HepG2 (cell line): ENCODE measurements around the gene MIA3. TPM values are rescaled to one million over a fixed set of nuclear protein-coding genes. Genes with fewer than 3 reads are reported as not detected.

ENCODE experiments used
- ARNT ChIP-seq: fragments of 450-650 bp; IDR thresholded peaks from 2 replicates; pipeline ENCODE4 v1.6.1; 2017
- ATF4 ChIP-seq, 2 experiments: fragments of 450-650 bp in 1 of 2; sonication (generic) in 1 of 2; formaldehyde crosslinking; IDR thresholded peaks; 2 replicates each; pipeline versions ENCODE4 v1.5.0 to v1.8.0; 2020 to 2022; ENCODE audit warnings: mild to moderate bottlenecking in 1 of 2, missing genetic modification reagents in 1 of 2
- CAMTA2 ChIP-seq: sonication (generic); formaldehyde crosslinking; IDR thresholded peaks from 2 replicates; pipeline ENCODE4 v1.4.0; 2020; ENCODE audit warnings: mild to moderate bottlenecking, missing genetic modification reagents, borderline replicate concordance
- DBP ChIP-seq: sonication (generic); formaldehyde crosslinking; IDR thresholded peaks from 2 replicates; pipeline ENCODE4 v1.4.0; 2020; ENCODE audit warnings: missing genetic modification reagents; ENCODE audit errors: not compliant biosample characterization
- EHMT2 ChIP-seq: fragments of 200-600 bp; sonication (generic); IDR thresholded peaks from 2 replicates; pipeline ENCODE4 v1.7.0; 2017; ENCODE audit warnings: antibody characterized with exemption, low read depth, low read length, borderline replicate concordance
- GPN1 ChIP-seq: sonication (generic); formaldehyde crosslinking; IDR thresholded peaks from 2 replicates; pipeline ENCODE4 v1.5.1; 2020; ENCODE audit warnings: missing genetic modification reagents, borderline replicate concordance
- HBP1 ChIP-seq: IDR thresholded peaks from 2 replicates; pipeline ENCODE4 v1.6.1; 2016; ENCODE audit warnings: low read depth, control low read depth
- HNF4A ChIP-seq: sonication (generic); formaldehyde crosslinking; IDR thresholded peaks from 2 replicates; pipeline ENCODE4 v1.4.0; 2020; ENCODE audit warnings: missing genetic modification reagents
- HOXA5 ChIP-seq: sonication (generic); formaldehyde crosslinking; IDR thresholded peaks from 2 replicates; pipeline ENCODE4 v1.4.0; 2020; ENCODE audit warnings: missing genetic modification reagents
- KLF13 ChIP-seq: sonication (generic); formaldehyde crosslinking; IDR thresholded peaks from 2 replicates; pipeline ENCODE4 v1.4.0; 2020; ENCODE audit warnings: mild to moderate bottlenecking, missing genetic modification reagents
- NKX3-1 ChIP-seq: sonication (generic); formaldehyde crosslinking; IDR thresholded peaks from 2 replicates; pipeline ENCODE4 v1.5.0; 2020; ENCODE audit warnings: missing genetic modification reagents
- NONO ChIP-seq, 2 experiments: fragments of 450-650 bp in 1 of 2; sonication (generic) in 1 of 2; formaldehyde crosslinking in 1 of 2; IDR thresholded peaks in 1 of 2; conservative IDR thresholded peaks in 1 of 2; 2 replicates each; pipeline versions ENCODE4 v1.6.1 to v1.8.0; 2017 to 2022; ENCODE audit warnings: mild to moderate bottlenecking in 1 of 2, missing genetic modification reagents in 1 of 2, moderate library complexity in 1 of 2
- RXRB ChIP-seq: IDR thresholded peaks from 2 replicates; pipeline ENCODE4 v1.6.1; 2016; ENCODE audit warnings: borderline replicate concordance, missing genetic modification reagents, missing compliant biosample characterization
- ZBTB49 ChIP-seq: sonication (generic); formaldehyde crosslinking; IDR thresholded peaks from 2 replicates; pipeline ENCODE4 v1.4.0; 2020; ENCODE audit warnings: missing genetic modification reagents, borderline replicate concordance
- ZNF251 ChIP-seq: sonication (generic); formaldehyde crosslinking; IDR thresholded peaks from 2 replicates; pipeline ENCODE4 v1.9.0; 2021; ENCODE audit warnings: mild to moderate bottlenecking, missing genetic modification reagents
- ZNF253 ChIP-seq: sonication (generic); formaldehyde crosslinking; IDR thresholded peaks from 2 replicates; pipeline ENCODE4 v1.8.0; 2022; ENCODE audit warnings: mild to moderate bottlenecking, missing genetic modification reagents, borderline replicate concordance
- ZNF256 ChIP-seq: sonication (generic); formaldehyde crosslinking; conservative IDR thresholded peaks from 2 replicates; pipeline ENCODE4 v1.4.0; 2020; ENCODE audit warnings: missing genetic modification reagents
- ZNF354B ChIP-seq: sonication (generic); formaldehyde crosslinking; IDR thresholded peaks from 2 replicates; pipeline ENCODE4 v1.8.0; 2022; ENCODE audit warnings: mild to moderate bottlenecking, missing genetic modification reagents
- ZNF547 ChIP-seq: sonication (generic); formaldehyde crosslinking; IDR thresholded peaks from 2 replicates; pipeline ENCODE4 v1.5.1; 2020; ENCODE audit warnings: mild to moderate bottlenecking, missing genetic modification reagents
- ZNF580 ChIP-seq: IDR thresholded peaks from 2 replicates; pipeline ENCODE4 v1.6.1; 2016; ENCODE audit warnings: low read depth, borderline replicate concordance
- ZNF607 ChIP-seq: sonication (generic); formaldehyde crosslinking; IDR thresholded peaks from 2 replicates; pipeline ENCODE4 v1.5.1; 2020; ENCODE audit warnings: missing genetic modification reagents, mild to moderate bottlenecking, borderline replicate concordance
- ZNF782 ChIP-seq: sonication (generic); formaldehyde crosslinking; IDR thresholded peaks from 2 replicates; pipeline ENCODE4 v1.4.0; 2020; ENCODE audit warnings: missing genetic modification reagents, mild to moderate bottlenecking, borderline replicate concordance
- ZNF850 ChIP-seq: sonication (generic); formaldehyde crosslinking; conservative IDR thresholded peaks from 2 replicates; pipeline ENCODE4 v1.9.0; 2021; ENCODE audit warnings: mild to moderate bottlenecking, missing genetic modification reagents
- polyA plus RNA-seq, 8 experiments: library from polyadenylated mRNA; depleted of rRNA in 3 of 8; stranded (reverse) in 7 of 8; unstranded in 1 of 8; fragments of >200 nt; fragmentation: Illumina TruSeq in 4 of 8; extraction: Trizol in 4 of 8; gene quantifications; 2 replicates each; pipeline versions ENCODE4 v1.2.1 to v1.2.3, GENCODE V29; 2011 to 2016; ENCODE audit warnings: low read depth in 4 of 8, missing spikeins in 1 of 8, mixed read lengths in 1 of 8; ENCODE audit not compliant: insufficient read depth in 1 of 8
- total RNA-seq, 5 experiments: library from RNA; depleted of rRNA; stranded (reverse); fragments of >200 nt; fragmentation: Illumina TruSeq; extraction: Trizol; gene quantifications; 2 replicates each; pipeline ENCODE4 v1.2.3, GENCODE V29; 2016; ENCODE audit warnings: low read depth in 1 of 5

Gene MIA3
- total and polyA plus RNA-seq, 2 of the 13 experiments (the other 11 are each of a cell fraction or from before 2014, with no cell fraction given) = 45.6 to 48.7 TPM

GRCh38 chr1:222589462-222590302 is 28.2 kb upstream of the MIA3 start, which contains the start of gene TAF1A (continued):
- TF ChIP-seq DBP (no peak), CAMTA2 (CRISPR knock-in tag) (0 out of 2 replicates have a peak, but pooled peaks have one; percentile 47), HNF4A (CRISPR knock-in tag) (no peak), HOXA5 (CRISPR knock-in tag) (peak; percentile 78), RXRB (CRISPR knock-in tag) (no peak), NKX3-1 (CRISPR knock-in tag) (no peak), ZNF782 (CRISPR knock-in tag) (no peak), ZNF354B (no peak), ZNF256 (CRISPR knock-in tag) (no peak), ARNT (no peak), GPN1 (CRISPR knock-in tag) (no peak), ATF4 (CRISPR knock-in tag; IDR thresholded peaks at IDR 0.05) (no peak), ZNF547 (no peak), ZNF253 (CRISPR knock-in tag) (no peak), EHMT2 (peak; percentile 82; the same call in 1 of the 2 replicates), HBP1 (CRISPR knock-in tag) (no peak; the same call in 1 of the 2 replicates), KLF13 (CRISPR knock-in tag) (no peak), ZNF580 (CRISPR knock-in tag) (no peak), ZNF251 (CRISPR knock-in tag) (no peak), NONO (IDR thresholded peaks at IDR 0.05) (no peak), NONO (CRISPR knock-in tag; conservative IDR thresholded peaks at IDR 0.05) (0 out of 2 replicates have a peak, but pooled peaks have one; percentile 47), ZNF607 (CRISPR knock-in tag) (no peak), ZNF850 (CRISPR knock-in tag) (no peak), ZBTB49 (CRISPR knock-in tag) (no peak)
